CD14-positive monocyte (primary cell): ENCODE measurements around the gene HLA-DOA. TPM values are rescaled to one million over a fixed set of nuclear protein-coding genes. Genes with fewer than 3 reads are reported as not detected.

Experiments
- DNase-seq, 3 donors: peaks; one replicate each; pipeline ENCODE4 v3.0.0-alpha.2; 2011 to 2022
- H2AFZ ChIP-seq: 2 replicates; pipeline ENCODE4 v1.6.0; 2012; ENCODE audit warnings: mild to moderate bottlenecking, low read depth, low read length, inconsistent platforms; ENCODE audit not compliant: insufficient read depth, poor library complexity, severe bottlenecking
- H3K27ac ChIP-seq, 2 donors: 1 replicate in 1 of 2; 2 replicates in 1 of 2; pipeline ENCODE4 v1.5.1; 2012 to 2013; ENCODE audit warnings: low read length in 2 of 2, control low read depth in 1 of 2, inconsistent platforms in 1 of 2, low read depth in 1 of 2, mild to moderate bottlenecking in 1 of 2
- H3K27me3 ChIP-seq, 2 donors: one replicate each; pipeline versions ENCODE4 v1.6.0 to v1.6.1; 2011 to 2013; ENCODE audit warnings: low read length in 2 of 2; ENCODE audit not compliant: control insufficient read depth in 2 of 2, insufficient read depth in 2 of 2
- H3K36me3 ChIP-seq, 2 donors: replicated peaks in 1 of 2; 1 replicate in 1 of 2; 2 replicates in 1 of 2; pipeline versions ENCODE4 v1.5.1 to v1.6.1; 2012 to 2013; ENCODE audit warnings: low read length in 2 of 2, control low read depth in 1 of 2, inconsistent platforms in 1 of 2, mild to moderate bottlenecking in 1 of 2; ENCODE audit not compliant: insufficient read depth in 2 of 2, control insufficient read depth in 1 of 2
- H3K4me1 ChIP-seq, 2 donors: 1 replicate in 1 of 2; 2 replicates in 1 of 2; pipeline versions ENCODE4 v1.5.1 to v1.6.1; 2012 to 2013; ENCODE audit warnings: low read length in 2 of 2, control low read depth in 1 of 2, inconsistent platforms in 1 of 2, mild to moderate bottlenecking in 1 of 2, moderate library complexity in 1 of 2; ENCODE audit not compliant: insufficient read depth in 2 of 2, control insufficient read depth in 1 of 2
- H3K4me2 ChIP-seq: replicated peaks from 2 replicates; pipeline ENCODE3; 2012; ENCODE audit warnings: low read length, moderate library complexity, mild to moderate bottlenecking; ENCODE audit not compliant: poor library complexity, severe bottlenecking; ENCODE audit errors: extremely low read depth
- H3K4me3 ChIP-seq, 3 experiments: fragments of 200-600 bp in 1 of 3; sonication (generic) in 1 of 3; replicated peaks in 1 of 3; 1 replicate in 2 of 3; 2 replicates in 1 of 3; pipeline ENCODE4 v1.5.1; 2011 to 2013; ENCODE audit warnings: low read length in 3 of 3, mild to moderate bottlenecking in 3 of 3, control low read depth in 2 of 3, low read depth in 2 of 3, inconsistent platforms in 1 of 3, moderate library complexity in 1 of 3
- H3K79me2 ChIP-seq: 2 replicates; pipeline ENCODE4 v1.6.0; 2012; ENCODE audit warnings: mild to moderate bottlenecking, control low read depth, inconsistent platforms, low read length, moderate library complexity; ENCODE audit not compliant: insufficient read depth
- H3K9ac ChIP-seq: 2 replicates; pipeline ENCODE4 v1.6.0; 2017; ENCODE audit warnings: low read length, mild to moderate bottlenecking; ENCODE audit not compliant: insufficient read depth, poor library complexity, severe bottlenecking
- H3K9me3 ChIP-seq, 2 donors: replicated peaks in 1 of 2; 1 replicate in 1 of 2; 2 replicates in 1 of 2; pipeline versions ENCODE4 v1.5.1 to v1.6.1; 2012 to 2013; ENCODE audit warnings: low read length in 2 of 2, control low read depth in 1 of 2; ENCODE audit not compliant: control insufficient read depth in 1 of 2, insufficient read depth in 1 of 2
- H4K20me1 ChIP-seq: 2 replicates; pipeline ENCODE4 v1.6.0; 2012; ENCODE audit warnings: mild to moderate bottlenecking, low read length, control low read depth, moderate library complexity; ENCODE audit not compliant: insufficient read depth
- H3K27ac Mint-ChIP-seq, 7 donors: one replicate each; pipeline ENCODE4 v1.8.0; 2020; ENCODE audit warnings: mild to moderate bottlenecking in 7 of 7, mixed read lengths in 7 of 7, moderate library complexity in 6 of 7, inconsistent platforms in 2 of 7
- H3K27me3 Mint-ChIP-seq, 3 donors: one replicate each; pipeline ENCODE4 v1.8.0; 2021 to 2022; ENCODE audit warnings: low read depth in 3 of 3, mild to moderate bottlenecking in 3 of 3, mixed read lengths in 3 of 3, moderate library complexity in 3 of 3, inconsistent platforms in 1 of 3
- H3K36me3 Mint-ChIP-seq, 2 donors: one replicate each; pipeline ENCODE4 v1.8.0; 2020; ENCODE audit warnings: mixed read lengths in 2 of 2, inconsistent platforms in 1 of 2, mild to moderate bottlenecking in 1 of 2
- H3K4me1 Mint-ChIP-seq: one replicate; pipeline ENCODE4 v1.8.0; 2020; ENCODE audit warnings: mild to moderate bottlenecking, mixed read lengths
- H3K4me3 Mint-ChIP-seq, 2 donors: one replicate each; pipeline ENCODE4 v1.8.0; 2020; ENCODE audit warnings: mild to moderate bottlenecking in 2 of 2, mixed read lengths in 2 of 2, moderate library complexity in 1 of 2
- H3K9me3 Mint-ChIP-seq, 7 donors: one replicate each; pipeline ENCODE4 v1.8.0; 2020 to 2022; ENCODE audit warnings: mixed read lengths in 7 of 7, mild to moderate bottlenecking in 6 of 7, moderate library complexity in 6 of 7, inconsistent platforms in 2 of 7
- WGBS: methylation state at CpG from one replicate; pipeline ENCODE4 v1.1.5; 2013; ENCODE audit warnings: missing lambda C conversion rate; ENCODE audit not compliant: insufficient coverage; 5-methylcytosine and 5-hydroxymethylcytosine counted together
- intact Hi-C, 2 donors: fragments of 100-400 bp; cut with micrococcal nuclease; formaldehyde crosslinking; loops; one replicate each; pipeline versions ENCODE4 v1.15.0 to v1.15.1; 2023
- polyA plus RNA-seq, 3 donors: library from polyadenylated mRNA; depleted of rRNA in 1 of 3; unstranded in 2 of 3; stranded (reverse) in 1 of 3; fragments of 300-500 nt in 2 of 3; fragments of >200 nt in 1 of 3; fragmentation: Illumina TruSeq in 2 of 3; gene quantifications; 1 replicate in 2 of 3; 2 replicates in 1 of 3; pipeline ENCODE4 v1.2.3, GENCODE V29; 2012 to 2021
- TF ChIP-seq, protein P1 (sequence below): fragments of 200-600 bp; IDR thresholded peaks from one replicate; pipeline ENCODE4 v1.8.0; 2022; ENCODE audit warnings: antibody characterized with exemption, mild to moderate bottlenecking

HLA-DOA gene
- polyA plus RNA-seq, 3 donors = 2.8 to 15.4 (median 9.1) TPM

DNA sequence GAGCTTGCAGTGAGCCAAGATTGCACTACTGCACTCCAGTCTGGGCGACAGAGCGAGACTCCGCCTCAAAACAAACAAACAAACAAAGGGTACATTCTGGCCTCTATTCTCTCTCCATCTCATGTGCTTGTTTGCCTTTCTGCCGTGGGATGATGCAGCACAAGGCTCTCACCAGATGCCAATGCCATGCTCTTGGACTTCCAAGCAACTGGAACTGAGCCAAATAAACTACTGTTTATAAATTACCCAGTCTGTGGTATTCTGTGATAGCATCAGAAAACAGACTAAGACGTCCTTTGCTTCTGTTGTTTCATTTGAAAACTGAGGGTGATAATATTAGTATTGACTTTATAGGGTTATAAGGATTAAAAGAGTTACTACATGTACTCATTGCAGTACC, 44.6 kb downstream of the HLA-DOA start:
- H4K20me1 ChIP-seq = peaks cover 8% of the 10 kb centered on the region
- H3K9me3 ChIP-seq = no peaks in the 10 kb centered on the region
- H3K27me3 Mint-ChIP-seq = peaks cover 0 to 2% (median 0%) of the 10 kb centered on the region in 3 donors
- no peaks in the 10 kb centered on the region for H3K36me3 ChIP-seq
- intact Hi-C loops = no loop called here
- TF ChIP-seq, protein P1, sequence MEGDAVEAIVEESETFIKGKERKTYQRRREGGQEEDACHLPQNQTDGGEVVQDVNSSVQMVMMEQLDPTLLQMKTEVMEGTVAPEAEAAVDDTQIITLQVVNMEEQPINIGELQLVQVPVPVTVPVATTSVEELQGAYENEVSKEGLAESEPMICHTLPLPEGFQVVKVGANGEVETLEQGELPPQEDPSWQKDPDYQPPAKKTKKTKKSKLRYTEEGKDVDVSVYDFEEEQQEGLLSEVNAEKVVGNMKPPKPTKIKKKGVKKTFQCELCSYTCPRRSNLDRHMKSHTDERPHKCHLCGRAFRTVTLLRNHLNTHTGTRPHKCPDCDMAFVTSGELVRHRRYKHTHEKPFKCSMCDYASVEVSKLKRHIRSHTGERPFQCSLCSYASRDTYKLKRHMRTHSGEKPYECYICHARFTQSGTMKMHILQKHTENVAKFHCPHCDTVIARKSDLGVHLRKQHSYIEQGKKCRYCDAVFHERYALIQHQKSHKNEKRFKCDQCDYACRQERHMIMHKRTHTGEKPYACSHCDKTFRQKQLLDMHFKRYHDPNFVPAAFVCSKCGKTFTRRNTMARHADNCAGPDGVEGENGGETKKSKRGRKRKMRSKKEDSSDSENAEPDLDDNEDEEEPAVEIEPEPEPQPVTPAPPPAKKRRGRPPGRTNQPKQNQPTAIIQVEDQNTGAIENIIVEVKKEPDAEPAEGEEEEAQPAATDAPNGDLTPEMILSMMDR = no peak
- no peak overlapping the region for H3K4me3 ChIP-seq
- peak overlapping the region in 1 of 7 donors; percentile 51 for H3K27ac Mint-ChIP-seq
- no peak overlapping the region for H3K4me3 Mint-ChIP-seq
- no peak overlapping the region for H2AFZ ChIP-seq
- peaks cover 53% of the 10 kb centered on the region for H3K4me1 Mint-ChIP-seq
- peaks cover 46 to 66% of the 10 kb centered on the region in 2 donors for H3K4me1 ChIP-seq
- no peak overlapping the region for H3K27ac ChIP-seq
- H3K9me3 Mint-ChIP-seq = no peaks in the 10 kb centered on the region
- H3K9ac ChIP-seq = no peak overlapping the region
- H3K4me2 ChIP-seq = no peak overlapping the region
- DNase-seq = no peak
- H3K36me3 Mint-ChIP-seq = peaks cover 2 to 5% of the 10 kb centered on the region in 2 donors
- H3K27me3 ChIP-seq = no peaks in the 10 kb centered on the region
- WGBS = 100% methylated on average over 4 of the region's 5 CpGs
- H3K79me2 ChIP-seq = peaks cover 98% of the 10 kb centered on the region

DNA sequence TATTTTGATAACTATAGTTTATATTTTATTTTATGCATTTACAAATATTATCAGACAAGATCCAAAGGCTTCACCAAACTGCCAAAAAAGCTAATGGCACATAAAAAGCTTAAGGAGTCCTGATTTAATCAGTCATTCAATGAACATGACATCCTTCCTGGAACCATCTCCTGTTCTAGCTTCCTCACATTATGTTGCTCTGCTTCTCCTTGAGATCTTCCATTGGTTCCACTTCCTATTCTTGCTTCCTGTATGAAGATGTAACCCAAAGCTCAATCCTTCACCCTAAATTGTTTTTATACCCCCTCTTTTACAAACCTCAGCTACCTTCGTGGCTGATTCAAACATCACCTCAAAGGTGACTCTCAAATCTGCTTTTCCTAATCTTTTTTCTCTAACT, 45.5 kb downstream of the HLA-DOA start:
- Mint-ChIP-seq H3K4me1 (peaks cover 52% of the 10 kb centered on the region), H3K27ac (peak overlapping the region in 5 of 7 donors; percentile 0 to 73 (median 12)), H3K9me3 (no peaks in the 10 kb centered on the region), H3K36me3 (peaks cover 2 to 8% of the 10 kb centered on the region in 2 donors), H3K4me3 (no peak overlapping the region), H3K27me3 (peaks cover 0 to under 1% (median 0%) of the 10 kb centered on the region in 3 donors)
- Histone ChIP-seq H2AFZ (no peak overlapping the region), H3K36me3 (no peaks in the 10 kb centered on the region), H3K79me2 (peaks cover 97% of the 10 kb centered on the region), H3K4me2 (no peak overlapping the region), H4K20me1 (peaks cover 8% of the 10 kb centered on the region), H3K27me3 (no peaks in the 10 kb centered on the region), H3K27ac (no peak overlapping the region), H3K4me1 (peaks cover 41 to 62% of the 10 kb centered on the region in 2 donors), H3K9me3 (no peaks in the 10 kb centered on the region), H3K4me3 (no peak overlapping the region), H3K9ac (no peak overlapping the region)
- intact Hi-C loops = no loop called here
- 43% methylated on average over 1 of the region's 1 CpG for WGBS
- peak in 2 of 3 donors; percentile 55 for DNase-seq
- TF ChIP-seq, protein P1 = no peak
